Lower leg skin (tissue), 4 donors: Measurements from ENCODE around the gene EPHB4. TPM values are rescaled to one million over a fixed set of nuclear protein-coding genes. Genes with fewer than 3 reads are reported as not detected.

Source experiments
- DNase-seq, 2 donors: peaks; one replicate each; pipeline ENCODE4 v3.0.0-alpha.2; 2019; ENCODE audit warnings: low spot score in 2 of 2
- H3K4me3 ChIP-seq: fragments of 200-600 bp; sonication (generic); 2 replicates; pipeline ENCODE4 v1.5.1; 2017; ENCODE audit warnings: mild to moderate bottlenecking, low read depth; ENCODE audit not compliant: poor library complexity, severe bottlenecking
- CTCF ChIP-seq, 3 donors: fragments of 450-650 bp; IDR thresholded peaks; one replicate each; pipeline ENCODE4 v1.5.1; 2016; ENCODE audit warnings: antibody characterized with exemption in 3 of 3, mild to moderate bottlenecking in 3 of 3, moderate library complexity in 2 of 3
- POLR2A ChIP-seq, 2 donors: fragments of 450-650 bp; IDR thresholded peaks; one replicate each; pipeline ENCODE4 v1.6.1; 2016 to 2017; ENCODE audit warnings: antibody characterized with exemption in 2 of 2, mild to moderate bottlenecking in 1 of 2, moderate library complexity in 1 of 2
- WGBS, 2 donors: methylation state at CpG; one replicate each; pipeline ENCODE4 v1.1.5; 2018; 5-methylcytosine and 5-hydroxymethylcytosine counted together
- intact Hi-C: fragments of 100-400 bp; cut with DNase I; formaldehyde crosslinking; loops from one replicate; pipeline ENCODE4 v1.15.0; 2023; ENCODE audit warnings: low total_unique reads
- total RNA-seq, 4 donors: library from RNA; depleted of rRNA; stranded (reverse); fragments of >200 nt; gene quantifications; one replicate each; pipeline ENCODE4 v1.1.0, GENCODE V29; 2016

The EPHB4 gene
- total RNA-seq, 4 donors from 2014 or later: 51.1 to 72.2 (median 60.9) TPM

- H3K4me3 ChIP-seq: peak overlapping the region; percentile 59
- 13 to 14% methylated on average over 16 of the region's 16 CpGs for WGBS, 2 donors
- no peak for DNase-seq
- intact Hi-C loops: no loop called here
- TF ChIP-seq CTCF (IDR thresholded peaks at IDR 0.05) (no peak), POLR2A (IDR thresholded peaks at IDR 0.05) (no peak)
Measured at GRCh38 chr7:100825215-100825671, 2.1 kb downstream of the EPHB4 start.

GRCh38 chr7:100824499-100825214 is 2.7 kb downstream of the EPHB4 start:
- H3K4me3 ChIP-seq: peak overlapping the region; percentile 59
- DNase-seq: no peak
- intact Hi-C loops: no loop called here
- TF ChIP-seq CTCF (IDR thresholded peaks at IDR 0.05): no peak
- no peak for TF ChIP-seq POLR2A (IDR thresholded peaks at IDR 0.05)
- 17 to 22% methylated on average over 18 of the region's 18 CpGs for WGBS, 2 donors

GRCh38 chr7:100823534-100823933 is 3.8 kb downstream of the EPHB4 start:
- intact Hi-C loops: no loop called here
- no peak for DNase-seq

GRCh38 chr7:100823140-100823525 is 4.2 kb downstream of the EPHB4 start:
- WGBS, 2 donors: 82 to 85% methylated on average over 7 of the region's 7 CpGs

More at GRCh38 chr7:100823534-100823933, 3.8 kb downstream of the EPHB4 start:
- no peak for TF ChIP-seq CTCF (IDR thresholded peaks at IDR 0.05)
- TF ChIP-seq POLR2A (IDR thresholded peaks at IDR 0.05): no peak
- 94 to 95% methylated on average over 23 to 31 of the region's 31 CpGs for WGBS, 2 donors
- H3K4me3 ChIP-seq: no peak overlapping the region

GRCh38 chr7:100822236-100823139 is 4.8 kb downstream of the EPHB4 start:
- intact Hi-C loops: no loop called here
- no peak overlapping the region for H3K4me3 ChIP-seq
- 93 to 94% methylated on average over 37 to 39 of the region's 43 CpGs for WGBS, 2 donors
- no peak for DNase-seq
- TF ChIP-seq POLR2A (IDR thresholded peaks at IDR 0.05) (no peak), CTCF (IDR thresholded peaks at IDR 0.05) (no peak)

More at GRCh38 chr7:100823140-100823525, 4.2 kb downstream of the EPHB4 start:
- intact Hi-C loops: no loop called here
- TF ChIP-seq CTCF (IDR thresholded peaks at IDR 0.05) (no peak), POLR2A (IDR thresholded peaks at IDR 0.05) (no peak)
- DNase-seq: no peak
- no peak overlapping the region for H3K4me3 ChIP-seq
